Chondrocyte (in vitro differentiated cells): ENCODE measurements around the gene DPPA4. TPM values are rescaled to one million over a fixed set of nuclear protein-coding genes. Genes with fewer than 3 reads are reported as not detected.

ENCODE experiments used
- DNase-seq: peaks from one replicate; pipeline ENCODE4 v3.0.0; 2021; ENCODE audit warnings: mixed read lengths, low spot score
- H3K27ac Mint-ChIP-seq: one replicate; pipeline ENCODE4 v1.8.0; 2021; ENCODE audit warnings: mild to moderate bottlenecking, moderate library complexity, mixed read lengths; ENCODE audit not compliant: unreplicated experiment
- H3K27me3 Mint-ChIP-seq: 2 replicates; pipeline ENCODE4 v1.8.0; 2021; ENCODE audit warnings: low read depth, mixed read lengths
- H3K36me3 Mint-ChIP-seq: 2 replicates; pipeline ENCODE4 v1.8.0; 2021; ENCODE audit warnings: low read depth, mixed read lengths
- H3K4me1 Mint-ChIP-seq: 2 replicates; pipeline ENCODE4 v1.8.0; 2021; ENCODE audit warnings: low read depth, mild to moderate bottlenecking, mixed read lengths
- H3K4me3 Mint-ChIP-seq: one replicate; pipeline ENCODE4 v1.8.0; 2021; ENCODE audit warnings: mild to moderate bottlenecking, moderate library complexity, mixed read lengths; ENCODE audit not compliant: unreplicated experiment
- H3K9me3 Mint-ChIP-seq: 2 replicates; pipeline ENCODE4 v1.8.0; 2021; ENCODE audit warnings: low read depth, mixed read lengths
- total RNA-seq: library from RNA; stranded (reverse); gene quantifications from 3 replicates; pipeline ENCODE4 v1.2.1, GENCODE V29; 2021
- TF ChIP-seq, protein P1 (sequence below): fragments of 200-600 bp; sonication (generic); IDR thresholded peaks from 2 replicates; pipeline ENCODE4 v1.5.0; 2021; ENCODE audit warnings: antibody characterized with exemption, mild to moderate bottlenecking, moderate library complexity

The DPPA4 gene
- total RNA-seq, 1 donor from 2014 or later: 0.37 TPM

DNA sequence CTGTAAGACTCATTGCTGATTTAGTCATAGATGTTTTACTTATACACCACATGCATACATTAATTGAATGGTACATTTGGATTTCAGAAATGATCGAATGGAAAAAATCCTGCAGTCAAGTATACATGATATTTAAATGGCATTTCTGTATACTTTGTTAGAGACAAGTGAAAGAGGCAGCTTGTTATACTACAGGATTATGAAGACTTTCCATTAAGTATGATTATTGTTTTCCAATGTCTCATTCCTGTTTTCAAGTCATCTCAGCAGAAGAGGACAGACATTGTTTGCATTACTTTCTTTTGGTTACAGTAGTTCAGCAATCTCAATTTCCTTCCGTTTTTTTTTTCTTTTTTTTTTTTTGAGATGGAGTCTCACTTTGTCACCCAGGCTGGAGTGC lies 36.6 kb upstream of the DPPA4 start:
- H3K27me3 Mint-ChIP-seq: no peaks in the 10 kb centered on the region
- H3K9me3 Mint-ChIP-seq: peaks cover 2% of the 10 kb centered on the region
- no peaks in the 10 kb centered on the region for H3K36me3 Mint-ChIP-seq
- TF ChIP-seq, protein P1, sequence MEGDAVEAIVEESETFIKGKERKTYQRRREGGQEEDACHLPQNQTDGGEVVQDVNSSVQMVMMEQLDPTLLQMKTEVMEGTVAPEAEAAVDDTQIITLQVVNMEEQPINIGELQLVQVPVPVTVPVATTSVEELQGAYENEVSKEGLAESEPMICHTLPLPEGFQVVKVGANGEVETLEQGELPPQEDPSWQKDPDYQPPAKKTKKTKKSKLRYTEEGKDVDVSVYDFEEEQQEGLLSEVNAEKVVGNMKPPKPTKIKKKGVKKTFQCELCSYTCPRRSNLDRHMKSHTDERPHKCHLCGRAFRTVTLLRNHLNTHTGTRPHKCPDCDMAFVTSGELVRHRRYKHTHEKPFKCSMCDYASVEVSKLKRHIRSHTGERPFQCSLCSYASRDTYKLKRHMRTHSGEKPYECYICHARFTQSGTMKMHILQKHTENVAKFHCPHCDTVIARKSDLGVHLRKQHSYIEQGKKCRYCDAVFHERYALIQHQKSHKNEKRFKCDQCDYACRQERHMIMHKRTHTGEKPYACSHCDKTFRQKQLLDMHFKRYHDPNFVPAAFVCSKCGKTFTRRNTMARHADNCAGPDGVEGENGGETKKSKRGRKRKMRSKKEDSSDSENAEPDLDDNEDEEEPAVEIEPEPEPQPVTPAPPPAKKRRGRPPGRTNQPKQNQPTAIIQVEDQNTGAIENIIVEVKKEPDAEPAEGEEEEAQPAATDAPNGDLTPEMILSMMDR: no peak
- no peak overlapping the region for H3K27ac Mint-ChIP-seq
- DNase-seq: no peak
- H3K4me1 Mint-ChIP-seq: no peaks in the 10 kb centered on the region
- no peak overlapping the region for H3K4me3 Mint-ChIP-seq

DNA sequence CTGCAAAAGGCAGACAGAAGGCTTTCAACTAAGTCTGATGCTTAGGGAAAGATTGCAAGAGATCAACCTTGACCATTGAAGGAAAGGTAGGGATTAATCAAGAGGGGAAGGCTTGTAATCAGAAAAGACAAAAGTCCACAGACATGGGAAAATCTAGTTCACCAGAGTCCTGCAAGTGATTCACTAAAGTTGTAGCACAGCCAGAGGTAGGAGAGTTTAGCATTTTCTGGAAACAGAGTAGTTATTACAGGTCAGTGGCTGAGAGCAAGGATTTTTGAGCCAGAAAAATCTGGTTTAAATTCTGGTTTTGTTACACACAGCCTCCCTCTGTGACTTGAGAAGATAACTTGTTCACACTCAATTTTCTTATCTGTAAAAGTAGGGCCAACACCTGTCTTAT lies 35.3 kb upstream of the DPPA4 start:
- Mint-ChIP-seq H3K27me3 (no peaks in the 10 kb centered on the region), H3K9me3 (peaks cover 2% of the 10 kb centered on the region), H3K27ac (no peak overlapping the region), H3K4me1 (no peaks in the 10 kb centered on the region), H3K36me3 (no peaks in the 10 kb centered on the region), H3K4me3 (no peak overlapping the region)
- TF ChIP-seq, protein P1: no peak
- DNase-seq: no peak

DNA sequence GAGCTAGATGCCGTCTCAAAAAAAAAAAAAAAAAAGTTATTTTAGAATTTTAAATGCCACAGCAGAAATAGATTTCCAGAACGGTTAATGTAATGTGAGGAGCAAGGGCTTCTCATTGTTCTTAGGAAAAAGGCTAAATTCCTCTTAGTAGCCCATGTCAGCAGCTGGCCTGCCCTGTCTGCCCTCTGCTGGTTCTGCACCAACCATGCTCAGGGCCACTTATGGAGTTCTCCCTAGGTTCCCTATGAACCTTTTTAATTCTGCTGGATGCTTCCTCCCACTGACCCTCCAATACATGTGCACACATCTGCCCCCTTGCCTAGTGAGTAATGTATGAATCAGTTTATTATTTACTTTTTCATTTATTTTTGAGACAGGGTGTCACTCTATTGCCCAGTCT lies 32.2 kb upstream of the DPPA4 start:
- Mint-ChIP-seq H3K27me3 (no peaks in the 10 kb centered on the region), H3K9me3 (no peaks in the 10 kb centered on the region), H3K4me1 (no peaks in the 10 kb centered on the region), H3K36me3 (no peaks in the 10 kb centered on the region), H3K27ac (no peak overlapping the region), H3K4me3 (no peak overlapping the region)
- TF ChIP-seq, protein P1: peak; percentile 44
- no peak for DNase-seq

DNA sequence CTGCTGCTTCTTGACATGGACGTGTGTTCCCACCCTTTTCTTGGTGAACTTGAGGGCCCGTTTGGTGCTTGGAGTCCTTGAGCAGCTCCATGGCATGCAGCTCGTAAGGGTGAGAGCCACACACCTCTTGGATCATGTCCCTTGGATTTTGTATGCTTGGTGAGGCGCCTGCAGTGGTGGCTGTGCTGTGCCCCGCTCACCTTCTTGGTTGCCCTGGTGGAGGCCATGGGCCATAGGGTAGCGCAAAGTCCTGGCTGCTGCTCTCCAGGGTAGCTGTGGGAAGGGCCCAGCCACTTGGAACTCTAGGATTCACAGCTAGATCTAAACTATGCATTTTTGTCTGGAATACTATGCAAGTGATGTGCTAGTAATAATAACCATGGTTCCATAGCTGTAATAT lies 26.7 kb upstream of the DPPA4 start:
- TF ChIP-seq, protein P1: no peak
- H3K4me1 Mint-ChIP-seq: no peaks in the 10 kb centered on the region
- H3K4me3 Mint-ChIP-seq: no peak overlapping the region
- DNase-seq: no peak
- H3K9me3 Mint-ChIP-seq: no peaks in the 10 kb centered on the region
- H3K27me3 Mint-ChIP-seq: no peaks in the 10 kb centered on the region
- H3K27ac Mint-ChIP-seq: no peak overlapping the region
- no peaks in the 10 kb centered on the region for H3K36me3 Mint-ChIP-seq

DNA sequence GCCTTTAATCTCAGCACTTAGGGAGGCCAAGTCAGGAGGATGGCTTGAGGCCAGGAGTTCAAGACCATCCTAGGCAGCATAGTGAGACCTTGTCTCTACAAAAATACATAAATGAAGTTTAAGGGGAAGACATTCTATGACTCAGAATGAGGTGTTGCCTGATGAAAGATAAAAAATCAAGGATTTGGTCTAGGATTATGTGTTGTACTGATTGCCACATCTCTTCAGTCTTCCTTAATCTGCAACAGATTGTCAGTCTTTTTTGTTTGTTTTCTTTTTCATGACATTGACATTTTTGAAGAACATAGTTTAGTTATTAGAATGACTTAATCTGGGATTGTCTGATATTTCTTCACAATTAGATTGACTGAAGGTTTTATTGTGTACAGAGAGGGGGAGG lies 26.3 kb upstream of the DPPA4 start:
- Mint-ChIP-seq H3K9me3 (no peaks in the 10 kb centered on the region), H3K27me3 (no peaks in the 10 kb centered on the region), H3K27ac (no peak overlapping the region), H3K4me1 (no peaks in the 10 kb centered on the region), H3K4me3 (no peak overlapping the region), H3K36me3 (no peaks in the 10 kb centered on the region)
- no peak for DNase-seq
- TF ChIP-seq, protein P1: no peak
